ENCODE measurements around the gene BMP7.

- TF ChIP-seq, protein P1, sequence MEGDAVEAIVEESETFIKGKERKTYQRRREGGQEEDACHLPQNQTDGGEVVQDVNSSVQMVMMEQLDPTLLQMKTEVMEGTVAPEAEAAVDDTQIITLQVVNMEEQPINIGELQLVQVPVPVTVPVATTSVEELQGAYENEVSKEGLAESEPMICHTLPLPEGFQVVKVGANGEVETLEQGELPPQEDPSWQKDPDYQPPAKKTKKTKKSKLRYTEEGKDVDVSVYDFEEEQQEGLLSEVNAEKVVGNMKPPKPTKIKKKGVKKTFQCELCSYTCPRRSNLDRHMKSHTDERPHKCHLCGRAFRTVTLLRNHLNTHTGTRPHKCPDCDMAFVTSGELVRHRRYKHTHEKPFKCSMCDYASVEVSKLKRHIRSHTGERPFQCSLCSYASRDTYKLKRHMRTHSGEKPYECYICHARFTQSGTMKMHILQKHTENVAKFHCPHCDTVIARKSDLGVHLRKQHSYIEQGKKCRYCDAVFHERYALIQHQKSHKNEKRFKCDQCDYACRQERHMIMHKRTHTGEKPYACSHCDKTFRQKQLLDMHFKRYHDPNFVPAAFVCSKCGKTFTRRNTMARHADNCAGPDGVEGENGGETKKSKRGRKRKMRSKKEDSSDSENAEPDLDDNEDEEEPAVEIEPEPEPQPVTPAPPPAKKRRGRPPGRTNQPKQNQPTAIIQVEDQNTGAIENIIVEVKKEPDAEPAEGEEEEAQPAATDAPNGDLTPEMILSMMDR (conservative IDR thresholded peaks at IDR 0.05; ENCODE audit: low read length): no peak
- TF ChIP-seq EZH2phosphoT487 (IDR thresholded peaks at IDR 0.05; ENCODE audit: borderline replicate concordance): no peak
Measured at GRCh38 chr20:57218489-57218888, 48.0 kb downstream of the BMP7 start.
